HepG2 (cell line): ENCODE data around the gene POLR2B. TPM values are rescaled to one million over a fixed set of nuclear protein-coding genes. Genes with fewer than 3 reads are reported as not detected.

Source experiments
- ATAC-seq: fragments of 200-7000 bp; cut with Tn5 transposase; 3 replicates; pipeline ENCODE4 v1.9.1; 2020; ENCODE audit warnings: mild to moderate bottlenecking, moderate library complexity
- BruUV-seq: library from RNA; stranded (reverse); fragments of 400-500 nt; replicated peaks from 2 replicates; lab custom pipeline; 2021; lab: Mats Ljungman, UMichigan
- CTCF ChIA-PET: fragments of 300-600 bp; formaldehyde crosslinking; extraction: SDS; loops from one replicate; lab custom pipeline; 2021; ENCODE audit warnings: low total read pairs, inconsistent platforms, low intra/inter-chr PET ratio; lab: Yijun Ruan, JAX
- POLR2A ChIA-PET: fragments of 350-600 bp; sonication (Branson Sonifier 250); formaldehyde crosslinking; loops from one replicate; lab custom pipeline; 2020; ENCODE audit warnings: antibody characterized with exemption, inconsistent platforms; lab: Yijun Ruan, JAX
- DNase-seq: peaks from one replicate; pipeline ENCODE4 v3.0.0-alpha.2; 2015; ENCODE audit warnings: low spot score
- FAIRE-seq: peaks from 3 replicates; lab custom pipeline; 2011; peaks lifted over from hg19 to GRCh38; lab: Jason Lieb, UNC
- H2AFZ ChIP-seq: one replicate; pipeline ENCODE4 v1.6.1; 2011; ENCODE audit warnings: low read length, inconsistent platforms
- H3K27ac ChIP-seq: fragments of 300-600 bp; 3 replicates; pipeline ENCODE4 v1.8.0; 2011; ENCODE audit warnings: mixed run types, mild to moderate bottlenecking, mixed read lengths, low read length, inconsistent platforms; ENCODE audit not compliant: insufficient read depth; ENCODE audit errors: extremely low read length
- H3K27me3 ChIP-seq, 2 experiments: fragments of 200-600 bp in 1 of 2; 2 replicates in 1 of 2; 3 replicates in 1 of 2; pipeline versions ENCODE4 v1.6.0 to v1.8.0; 2011; ENCODE audit warnings: low read length in 2 of 2, mild to moderate bottlenecking in 2 of 2, moderate library complexity in 2 of 2, inconsistent platforms in 1 of 2; ENCODE audit not compliant: insufficient read depth in 2 of 2, control insufficient read depth in 1 of 2
- H3K36me3 ChIP-seq, 2 experiments: fragments of 200-600 bp in 1 of 2; replicated peaks in 1 of 2; 2 replicates in 1 of 2; 3 replicates in 1 of 2; pipeline versions ENCODE4 v1.5.1 to v1.8.0; 2011; ENCODE audit warnings: low read length in 2 of 2, inconsistent platforms in 1 of 2; ENCODE audit not compliant: insufficient read depth in 2 of 2, control insufficient read depth in 1 of 2
- H3K4me1 ChIP-seq: 2 replicates; pipeline ENCODE4 v1.5.1; 2012; ENCODE audit warnings: low read length, inconsistent platforms; ENCODE audit not compliant: insufficient read depth
- H3K4me2 ChIP-seq: 2 replicates; pipeline ENCODE4 v1.6.0; 2011; ENCODE audit warnings: low read depth, low read length, inconsistent platforms
- H3K4me3 ChIP-seq, 3 experiments: fragments of 200-600 bp in 1 of 3; sonication (generic), shearing (Covaris generic) in 1 of 3; replicated peaks in 1 of 3; 2 replicates each; pipeline ENCODE4 v1.5.1; 2011 to 2016; ENCODE audit warnings: low read length in 3 of 3, inconsistent platforms in 2 of 3, low read depth in 2 of 3, mild to moderate bottlenecking in 2 of 3, control low read depth in 1 of 3, mixed read lengths in 1 of 3; ENCODE audit not compliant: insufficient read depth in 1 of 3
- H3K79me2 ChIP-seq: one replicate; pipeline ENCODE4 v1.6.1; 2011; ENCODE audit warnings: low read length, inconsistent platforms; ENCODE audit not compliant: insufficient read depth
- H3K9ac ChIP-seq: 2 replicates; pipeline ENCODE4 v1.6.0; 2011; ENCODE audit warnings: mild to moderate bottlenecking, low read depth, low read length, inconsistent platforms; ENCODE audit not compliant: insufficient read depth
- H3K9me3 ChIP-seq: 2 replicates; pipeline ENCODE4 v1.5.1; 2012; ENCODE audit warnings: mild to moderate bottlenecking, low read length
- H4K20me1 ChIP-seq: 2 replicates; pipeline ENCODE4 v1.6.0; 2011; ENCODE audit warnings: inconsistent platforms, mild to moderate bottlenecking, low read length, moderate library complexity; ENCODE audit not compliant: insufficient read depth
- HNRNPUL1 ChIP-seq: fragments of 200-400 bp; formaldehyde crosslinking; IDR thresholded peaks from 2 replicates; pipeline ENCODE4 v1.6.1; 2017; ENCODE audit warnings: low read depth, mild to moderate bottlenecking, low read length, moderate library complexity
- SMARCE1 ChIP-seq: fragments of 450-650 bp; IDR thresholded peaks from 2 replicates; pipeline ENCODE4 v1.6.1; 2017; ENCODE audit warnings: borderline replicate concordance
- TCF12 ChIP-seq, 2 experiments: fragments of 450-650 bp in 1 of 2; sonication (generic) in 1 of 2; formaldehyde crosslinking in 1 of 2; IDR thresholded peaks; 2 replicates each; pipeline versions ENCODE4 v1.6.1 to v1.8.0; 2017 to 2022; ENCODE audit warnings: antibody characterized with exemption in 1 of 2, mild to moderate bottlenecking in 1 of 2, missing genetic modification reagents in 1 of 2, moderate library complexity in 1 of 2
- TMF1 ChIP-seq: sonication (generic); formaldehyde crosslinking; IDR thresholded peaks from 2 replicates; pipeline ENCODE4 v1.8.1; 2022; ENCODE audit warnings: low read depth, missing genetic modification reagents
- ZNF138 ChIP-seq: sonication (generic); formaldehyde crosslinking; IDR thresholded peaks from 2 replicates; pipeline ENCODE4 v1.5.0; 2020; ENCODE audit warnings: mild to moderate bottlenecking, low read depth, missing genetic modification reagents
- ZNF230 ChIP-seq: sonication (generic); formaldehyde crosslinking; IDR thresholded peaks from 2 replicates; pipeline ENCODE4 v1.4.0; 2020; ENCODE audit warnings: mild to moderate bottlenecking, missing genetic modification reagents
- ZNF331 ChIP-seq: sonication (generic); formaldehyde crosslinking; IDR thresholded peaks from 2 replicates; pipeline ENCODE4 v1.4.0; 2020; ENCODE audit warnings: missing genetic modification reagents
- ZNF776 ChIP-seq: sonication (generic); formaldehyde crosslinking; IDR thresholded peaks from 2 replicates; pipeline ENCODE4 v1.4.0; 2020; ENCODE audit warnings: mild to moderate bottlenecking, missing genetic modification reagents
- ZSCAN20 ChIP-seq: sonication (generic); formaldehyde crosslinking; IDR thresholded peaks from 2 replicates; pipeline ENCODE4 v1.4.0; 2020; ENCODE audit warnings: missing genetic modification reagents, mild to moderate bottlenecking, borderline replicate concordance
- whole genome bisulfite sequencing: methylation state at CpG from one replicate; pipeline ENCODE4 v1.1.6; 2017; ENCODE audit warnings: low lambda C conversion rate; 5-methylcytosine and 5-hydroxymethylcytosine counted together
- in situ Hi-C: cut with HindIII; loops from 2 replicates; pipeline ENCODE4 v1.10.0; 2017; ENCODE audit warnings: low pct_unique_long_range_greater_than_20kb; ENCODE audit not compliant: extremely low pct_ligation_motif_present
- intact Hi-C: fragments of 100-400 bp; cut with micrococcal nuclease; formaldehyde crosslinking; loops from one replicate; pipeline ENCODE4 v1.10.0; 2022; ENCODE audit not compliant: unreplicated experiment
- polyA plus RNA-seq, 8 experiments: library from polyadenylated mRNA; depleted of rRNA in 3 of 8; stranded (reverse) in 7 of 8; unstranded in 1 of 8; fragments of >200 nt; fragmentation: Illumina TruSeq in 4 of 8; extraction: Trizol in 4 of 8; gene quantifications; 2 replicates each; pipeline versions ENCODE4 v1.2.1 to v1.2.3, GENCODE V29; 2011 to 2016; ENCODE audit warnings: low read depth in 4 of 8, missing spikeins in 1 of 8, mixed read lengths in 1 of 8; ENCODE audit not compliant: insufficient read depth in 1 of 8
- total RNA-seq, 5 experiments: library from RNA; depleted of rRNA; stranded (reverse); fragments of >200 nt; fragmentation: Illumina TruSeq; extraction: Trizol; gene quantifications; 2 replicates each; pipeline ENCODE4 v1.2.3, GENCODE V29; 2016; ENCODE audit warnings: low read depth in 1 of 5
- TF ChIP-seq, protein P1 (sequence below): sonication (generic); formaldehyde crosslinking; IDR thresholded peaks from 2 replicates; pipeline ENCODE4 v1.4.0; 2020; ENCODE audit warnings: missing genetic modification reagents
- TF ChIP-seq, protein P2 (sequence below): sonication (generic); formaldehyde crosslinking; IDR thresholded peaks from 2 replicates; pipeline ENCODE4 v1.4.0; 2020; ENCODE audit warnings: missing genetic modification reagents, borderline replicate concordance
- TF ChIP-seq, protein P3 (sequence below): sonication (generic); formaldehyde crosslinking; IDR thresholded peaks from 2 replicates; pipeline ENCODE4 v1.5.1; 2020; ENCODE audit warnings: mild to moderate bottlenecking, missing genetic modification reagents, moderate library complexity
- TF ChIP-seq, protein P4 (sequence below): sonication (generic); formaldehyde crosslinking; IDR thresholded peaks from 2 replicates; pipeline ENCODE4 v1.4.0; 2020; ENCODE audit warnings: mild to moderate bottlenecking, missing genetic modification reagents
- TF ChIP-seq, protein P5 (sequence below): IDR thresholded peaks from 2 replicates; pipeline ENCODE4 v1.6.1; 2016

Gene POLR2B
- total and polyA plus RNA-seq, 2 of the 13 experiments (the other 11 are each of a cell fraction or from before 2014, with no cell fraction given): 70.6 to 116 TPM

DNA sequence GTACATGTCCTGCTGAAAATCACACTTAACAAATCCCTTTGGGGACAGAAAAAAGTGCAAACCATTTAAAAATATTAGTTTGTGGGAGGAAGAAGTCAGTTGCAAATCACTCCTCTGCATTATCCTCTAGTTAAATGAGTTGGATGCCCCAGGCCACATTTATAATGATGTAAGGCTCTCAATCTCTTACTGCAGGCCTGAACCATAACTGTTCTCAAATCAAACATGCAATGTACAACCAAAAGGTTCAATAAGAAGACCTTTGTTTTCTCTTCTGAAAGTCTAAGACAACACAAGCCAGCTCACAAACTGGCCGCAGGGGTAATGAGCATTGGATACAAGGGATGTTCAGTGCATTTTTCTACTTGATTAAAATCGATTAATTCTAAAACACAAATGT lies 91.8 kb downstream of the POLR2B start:
- Histone ChIP-seq H3K9ac (no peak overlapping the region), H4K20me1 (no peaks in the 10 kb centered on the region), H2AFZ (no peak overlapping the region), H3K4me1 (no peaks in the 10 kb centered on the region), H3K79me2 (no peaks in the 10 kb centered on the region), H3K4me3 (no peak overlapping the region), H3K27ac (no peak overlapping the region), H3K27me3 (no peaks in the 10 kb centered on the region), H3K36me3 (no peaks in the 10 kb centered on the region), H3K4me2 (no peak overlapping the region), H3K9me3 (no peaks in the 10 kb centered on the region)
- no peak for FAIRE-seq
- POLR2A ChIA-PET: no interaction called here
- CTCF ChIA-PET: no interaction called here
- ATAC-seq: no peak
- intact Hi-C loops: no loop called here
- WGBS: 25% methylated on average over 2 of the region's 2 CpGs
- no peak for DNase-seq
- BruUV-seq: no TSS peak
- in situ Hi-C loops: no loop called here
- TF ChIP-seq, protein P1, sequence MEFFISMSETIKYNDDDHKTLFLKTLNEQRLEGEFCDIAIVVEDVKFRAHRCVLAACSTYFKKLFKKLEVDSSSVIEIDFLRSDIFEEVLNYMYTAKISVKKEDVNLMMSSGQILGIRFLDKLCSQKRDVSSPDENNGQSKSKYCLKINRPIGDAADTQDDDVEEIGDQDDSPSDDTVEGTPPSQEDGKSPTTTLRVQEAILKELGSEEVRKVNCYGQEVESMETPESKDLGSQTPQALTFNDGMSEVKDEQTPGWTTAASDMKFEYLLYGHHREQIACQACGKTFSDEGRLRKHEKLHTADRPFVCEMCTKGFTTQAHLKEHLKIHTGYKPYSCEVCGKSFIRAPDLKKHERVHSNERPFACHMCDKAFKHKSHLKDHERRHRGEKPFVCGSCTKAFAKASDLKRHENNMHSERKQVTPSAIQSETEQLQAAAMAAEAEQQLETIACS (CRISPR knock-in tag): no peak
- TF ChIP-seq, protein P2, sequence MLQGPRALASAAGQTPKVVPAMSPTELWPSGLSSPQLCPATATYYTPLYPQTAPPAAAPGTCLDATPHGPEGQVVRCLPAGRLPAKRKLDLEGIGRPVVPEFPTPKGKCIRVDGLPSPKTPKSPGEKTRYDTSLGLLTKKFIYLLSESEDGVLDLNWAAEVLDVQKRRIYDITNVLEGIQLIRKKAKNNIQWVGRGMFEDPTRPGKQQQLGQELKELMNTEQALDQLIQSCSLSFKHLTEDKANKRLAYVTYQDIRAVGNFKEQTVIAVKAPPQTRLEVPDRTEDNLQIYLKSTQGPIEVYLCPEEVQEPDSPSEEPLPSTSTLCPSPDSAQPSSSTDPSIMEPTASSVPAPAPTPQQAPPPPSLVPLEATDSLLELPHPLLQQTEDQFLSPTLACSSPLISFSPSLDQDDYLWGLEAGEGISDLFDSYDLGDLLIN (CRISPR knock-in tag): no peak
- TF ChIP-seq SMARCE1: no peak
- TF ChIP-seq, protein P3, sequence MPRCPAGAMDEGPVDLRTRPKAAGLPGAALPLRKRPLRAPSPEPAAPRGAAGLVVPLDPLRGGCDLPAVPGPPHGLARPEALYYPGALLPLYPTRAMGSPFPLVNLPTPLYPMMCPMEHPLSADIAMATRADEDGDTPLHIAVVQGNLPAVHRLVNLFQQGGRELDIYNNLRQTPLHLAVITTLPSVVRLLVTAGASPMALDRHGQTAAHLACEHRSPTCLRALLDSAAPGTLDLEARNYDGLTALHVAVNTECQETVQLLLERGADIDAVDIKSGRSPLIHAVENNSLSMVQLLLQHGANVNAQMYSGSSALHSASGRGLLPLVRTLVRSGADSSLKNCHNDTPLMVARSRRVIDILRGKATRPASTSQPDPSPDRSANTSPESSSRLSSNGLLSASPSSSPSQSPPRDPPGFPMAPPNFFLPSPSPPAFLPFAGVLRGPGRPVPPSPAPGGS (CRISPR knock-in tag): no peak
- TF ChIP-seq ZNF138 (CRISPR knock-in tag): no peak
- TF ChIP-seq ZSCAN20 (CRISPR knock-in tag): no peak
- TF ChIP-seq ZNF776: no peak
- TF ChIP-seq ZNF230 (CRISPR knock-in tag): no peak
- TF ChIP-seq TCF12 (IDR thresholded peaks at IDR 0.05): no peak
- TF ChIP-seq TCF12 (CRISPR knock-in tag; IDR thresholded peaks at IDR 0.05): no peak
- TF ChIP-seq, protein P4, sequence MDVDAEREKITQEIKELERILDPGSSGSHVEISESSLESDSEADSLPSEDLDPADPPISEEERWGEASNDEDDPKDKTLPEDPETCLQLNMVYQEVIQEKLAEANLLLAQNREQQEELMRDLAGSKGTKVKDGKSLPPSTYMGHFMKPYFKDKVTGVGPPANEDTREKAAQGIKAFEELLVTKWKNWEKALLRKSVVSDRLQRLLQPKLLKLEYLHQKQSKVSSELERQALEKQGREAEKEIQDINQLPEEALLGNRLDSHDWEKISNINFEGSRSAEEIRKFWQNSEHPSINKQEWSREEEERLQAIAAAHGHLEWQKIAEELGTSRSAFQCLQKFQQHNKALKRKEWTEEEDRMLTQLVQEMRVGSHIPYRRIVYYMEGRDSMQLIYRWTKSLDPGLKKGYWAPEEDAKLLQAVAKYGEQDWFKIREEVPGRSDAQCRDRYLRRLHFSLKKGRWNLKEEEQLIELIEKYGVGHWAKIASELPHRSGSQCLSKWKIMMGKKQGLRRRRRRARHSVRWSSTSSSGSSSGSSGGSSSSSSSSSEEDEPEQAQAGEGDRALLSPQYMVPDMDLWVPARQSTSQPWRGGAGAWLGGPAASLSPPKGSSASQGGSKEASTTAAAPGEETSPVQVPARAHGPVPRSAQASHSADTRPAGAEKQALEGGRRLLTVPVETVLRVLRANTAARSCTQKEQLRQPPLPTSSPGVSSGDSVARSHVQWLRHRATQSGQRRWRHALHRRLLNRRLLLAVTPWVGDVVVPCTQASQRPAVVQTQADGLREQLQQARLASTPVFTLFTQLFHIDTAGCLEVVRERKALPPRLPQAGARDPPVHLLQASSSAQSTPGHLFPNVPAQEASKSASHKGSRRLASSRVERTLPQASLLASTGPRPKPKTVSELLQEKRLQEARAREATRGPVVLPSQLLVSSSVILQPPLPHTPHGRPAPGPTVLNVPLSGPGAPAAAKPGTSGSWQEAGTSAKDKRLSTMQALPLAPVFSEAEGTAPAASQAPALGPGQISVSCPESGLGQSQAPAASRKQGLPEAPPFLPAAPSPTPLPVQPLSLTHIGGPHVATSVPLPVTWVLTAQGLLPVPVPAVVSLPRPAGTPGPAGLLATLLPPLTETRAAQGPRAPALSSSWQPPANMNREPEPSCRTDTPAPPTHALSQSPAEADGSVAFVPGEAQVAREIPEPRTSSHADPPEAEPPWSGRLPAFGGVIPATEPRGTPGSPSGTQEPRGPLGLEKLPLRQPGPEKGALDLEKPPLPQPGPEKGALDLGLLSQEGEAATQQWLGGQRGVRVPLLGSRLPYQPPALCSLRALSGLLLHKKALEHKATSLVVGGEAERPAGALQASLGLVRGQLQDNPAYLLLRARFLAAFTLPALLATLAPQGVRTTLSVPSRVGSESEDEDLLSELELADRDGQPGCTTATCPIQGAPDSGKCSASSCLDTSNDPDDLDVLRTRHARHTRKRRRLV (CRISPR knock-in tag): no peak
- TF ChIP-seq, protein P5, sequence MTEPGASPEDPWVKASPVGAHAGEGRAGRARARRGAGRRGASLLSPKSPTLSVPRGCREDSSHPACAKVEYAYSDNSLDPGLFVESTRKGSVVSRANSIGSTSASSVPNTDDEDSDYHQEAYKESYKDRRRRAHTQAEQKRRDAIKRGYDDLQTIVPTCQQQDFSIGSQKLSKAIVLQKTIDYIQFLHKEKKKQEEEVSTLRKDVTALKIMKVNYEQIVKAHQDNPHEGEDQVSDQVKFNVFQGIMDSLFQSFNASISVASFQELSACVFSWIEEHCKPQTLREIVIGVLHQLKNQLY (CRISPR knock-in tag): no peak
- no peak for TF ChIP-seq TMF1 (CRISPR knock-in tag)
- TF ChIP-seq HNRNPUL1: no peak
- no peak for TF ChIP-seq ZNF331 (CRISPR knock-in tag)
